Epidermal melanocyte (primary cell): ENCODE results near the gene CACNA1A.
"Not testable (repeated sequence)": the region's sequence is repeated elsewhere in the genome, so short reads cannot be mapped to it uniquely, and the experiment has no call there.

Experiments
- DNase-seq: peaks from one replicate; pipeline ENCODE4 v3.0.0; 2011; ENCODE audit warnings: low spot score; ENCODE audit not compliant: insufficient read length

The CACNA1A gene

GRCh38 chr19:13282486-13283065 lies 223.7 kb downstream of the CACNA1A start:
- no peak for DNase-seq

- no peak for DNase-seq
These were observed 224.6 kb downstream of the CACNA1A start for GRCh38 chr19:13281567-13282291.

- DNase-seq, result peak; percentile 64
These were observed 229.0 kb downstream of the CACNA1A start for GRCh38 chr19:13277104-13277809.

- DNase-seq, result no peak
These were observed 231.1 kb downstream of the CACNA1A start for GRCh38 chr19:13275016-13275722.

GRCh38 chr19:13270514-13271105 lies 235.7 kb downstream of the CACNA1A start:
- no peak for DNase-seq

GRCh38 chr19:13269348-13269747 lies 236.9 kb downstream of the CACNA1A start:
- DNase-seq, result no peak

- no peak for DNase-seq
These were observed 238.4 kb downstream of the CACNA1A start for GRCh38 chr19:13267889-13268288.

GRCh38 chr19:13267131-13267530 lies 239.1 kb downstream of the CACNA1A start:
- no peak for DNase-seq

- peak; percentile 78 for DNase-seq
These were observed 243.8 kb downstream of the CACNA1A start for GRCh38 chr19:13262450-13262849.

GRCh38 chr19:13260883-13261653 lies 245.2 kb downstream of the CACNA1A start:
- no peak for DNase-seq

- no peak for DNase-seq
These were observed 249.4 kb downstream of the CACNA1A start for GRCh38 chr19:13256918-13257317.

- DNase-seq, result not testable (repeated sequence)
These were observed 249.9 kb downstream of the CACNA1A start for GRCh38 chr19:13256398-13256797.

- DNase-seq, result no peak
These were observed 250.6 kb downstream of the CACNA1A start for GRCh38 chr19:13255719-13256059.

GRCh38 chr19:13255041-13255718 lies 251.1 kb downstream of the CACNA1A start:
- DNase-seq, result no peak

- DNase-seq, result no peak
These were observed 253.5 kb downstream of the CACNA1A start for GRCh38 chr19:13252569-13253335.

GRCh38 chr19:13244920-13245319 lies 261.4 kb downstream of the CACNA1A start:
- no peak for DNase-seq

GRCh38 chr19:13241231-13242104 lies 264.8 kb downstream of the CACNA1A start:
- no peak for DNase-seq

GRCh38 chr19:13240312-13241022 lies 265.8 kb downstream of the CACNA1A start:
- no peak for DNase-seq
